GM12878 (cell line): ENCODE data around the gene RTL9. TPM values are rescaled to one million over a fixed set of nuclear protein-coding genes. Genes with fewer than 3 reads are reported as not detected.

Experiments used
- ATAC-seq: fragments of 200-7000 bp; cut with Tn5 transposase; 3 replicates; pipeline ENCODE4 v1.9.1; 2020; ENCODE audit warnings: mild to moderate bottlenecking, moderate library complexity
- BruUV-seq: library from RNA; stranded (reverse); fragments of 400-500 nt; replicated peaks from 2 replicates; lab custom pipeline; 2021; lab: Mats Ljungman, UMichigan
- CTCF ChIA-PET: fragments of 300-600 bp; sonication (Branson Sonifier 250); formaldehyde crosslinking; extraction: SDS; loops from one replicate; lab custom pipeline; 2021; ENCODE audit warnings: inconsistent platforms; lab: Yijun Ruan, JAX
- POLR2A ChIA-PET: fragments of 350-600 bp; formaldehyde crosslinking; extraction: SDS; loops from one replicate; lab custom pipeline; 2021; ENCODE audit warnings: inconsistent platforms; lab: Charles Lee
- RAD21 ChIA-PET: fragments of 300-600 bp; sonication (Branson Sonifier 250); formaldehyde crosslinking; loops from one replicate; lab custom pipeline; 2023; ENCODE audit warnings: antibody characterized with exemption; ENCODE audit not compliant: unreplicated experiment; lab: Charles Lee
- SMC1A ChIA-PET: fragments of 300-600 bp; sonication (Branson Sonifier 250); formaldehyde crosslinking; loops from one replicate; lab custom pipeline; 2023; ENCODE audit not compliant: unreplicated experiment, uncharacterized antibody; lab: Charles Lee
- DNase-seq: peaks from one replicate; pipeline ENCODE4 v3.0.0-alpha.2; 2011; ENCODE audit warnings: low read depth, low spot score
- FAIRE-seq: peaks from 3 replicates; lab custom pipeline; 2011; peaks lifted over from hg19 to GRCh38; lab: Jason Lieb, UNC
- H2AFZ ChIP-seq: 2 replicates; pipeline ENCODE4 v1.6.0; 2011; ENCODE audit warnings: low read depth, low read length, control low read depth; ENCODE audit not compliant: control insufficient read depth
- H3K27ac ChIP-seq: 2 replicates; pipeline ENCODE4 v1.5.1; 2011; ENCODE audit warnings: control low read depth; ENCODE audit not compliant: control insufficient read depth, insufficient read depth
- H3K27me3 ChIP-seq, 2 experiments: replicated peaks in 1 of 2; 2 replicates each; pipeline versions ENCODE4 v1.6.0 to v1.6.1; 2011; ENCODE audit warnings: low read length in 1 of 2; ENCODE audit not compliant: control insufficient read depth in 2 of 2, insufficient read depth in 2 of 2
- H3K36me3 ChIP-seq, 2 experiments: 2 replicates each; pipeline ENCODE4 v1.5.1; 2011; ENCODE audit warnings: low read length in 1 of 2; ENCODE audit not compliant: control insufficient read depth in 2 of 2, insufficient read depth in 2 of 2
- H3K4me1 ChIP-seq: 2 replicates; pipeline ENCODE4 v1.6.1; 2011; ENCODE audit warnings: mild to moderate bottlenecking, low read length, moderate library complexity, mixed read lengths; ENCODE audit not compliant: control insufficient read depth, insufficient read depth
- H3K4me2 ChIP-seq: 2 replicates; pipeline ENCODE4 v1.6.0; 2011; ENCODE audit warnings: control low read depth; ENCODE audit not compliant: control insufficient read depth, insufficient read depth
- H3K4me3 ChIP-seq: fragments of 200-600 bp; sonication (generic); 2 replicates; pipeline ENCODE4 v1.5.1; 2016
- H3K79me2 ChIP-seq: 2 replicates; pipeline ENCODE4 v1.6.0; 2011; ENCODE audit warnings: low read length; ENCODE audit not compliant: control insufficient read depth, insufficient read depth
- H3K9ac ChIP-seq: 2 replicates; pipeline ENCODE4 v1.8.0; 2011; ENCODE audit warnings: low read length, control low read depth, mixed read lengths; ENCODE audit not compliant: control insufficient read depth, insufficient read depth
- H3K9me3 ChIP-seq: replicated peaks from 3 replicates; pipeline ENCODE4 v1.5.1; 2011; ENCODE audit warnings: mild to moderate bottlenecking, low read length; ENCODE audit not compliant: control insufficient read depth, insufficient read depth
- H4K20me1 ChIP-seq: 2 replicates; pipeline ENCODE4 v1.6.0; 2011; ENCODE audit not compliant: control insufficient read depth, insufficient read depth
- BCL11A ChIP-seq: IDR thresholded peaks from 2 replicates; pipeline ENCODE4 v1.6.1; 2011; ENCODE audit warnings: low read depth, low read length
- BHLHE40 ChIP-seq, 2 experiments: fragments of 450-650 bp in 1 of 2; IDR thresholded peaks; 2 replicates each; pipeline ENCODE4 v1.6.1; 2011 to 2017; ENCODE audit warnings: low read depth in 2 of 2, borderline replicate concordance in 1 of 2, improper control_type of control experiment in 1 of 2, low read length in 1 of 2, mild to moderate bottlenecking in 1 of 2
- BMI1 ChIP-seq: fragments of 450-650 bp; IDR thresholded peaks from 2 replicates; pipeline ENCODE4 v1.6.1; 2016; ENCODE audit warnings: mild to moderate bottlenecking, moderate library complexity, borderline replicate concordance
- BRCA1 ChIP-seq: IDR thresholded peaks from 2 replicates; pipeline ENCODE4 v1.6.1; 2011; ENCODE audit warnings: low read depth, low read length, improper control_type of control experiment
- CHD1 ChIP-seq: IDR thresholded peaks from 2 replicates; pipeline ENCODE4 v1.6.1; 2012; ENCODE audit warnings: low read depth, low read length, improper control_type of control experiment
- IRF5 ChIP-seq: fragments of 450-650 bp; IDR thresholded peaks from 2 replicates; pipeline ENCODE4 v1.6.1; 2017; ENCODE audit warnings: borderline replicate concordance
- JUND ChIP-seq: IDR thresholded peaks from 2 replicates; pipeline ENCODE4 v1.6.1; 2012; ENCODE audit warnings: low read depth, mild to moderate bottlenecking, low read length, improper control_type of control experiment, moderate library complexity
- LARP7 ChIP-seq: fragments of 450-650 bp; IDR thresholded peaks from 2 replicates; pipeline ENCODE4 v1.6.1; 2017; ENCODE audit warnings: mild to moderate bottlenecking
- MTA2 ChIP-seq: fragments of 450-650 bp; IDR thresholded peaks from 2 replicates; pipeline ENCODE4 v1.6.1; 2016; ENCODE audit warnings: low read depth, mild to moderate bottlenecking, moderate library complexity
- MTA3 ChIP-seq: IDR thresholded peaks from 2 replicates; pipeline ENCODE4 v1.6.1; 2012; ENCODE audit warnings: low read length, inconsistent platforms, borderline replicate concordance
- SMARCA5 ChIP-seq: fragments of 450-650 bp; IDR thresholded peaks from 2 replicates; pipeline ENCODE4 v1.6.1; 2017; ENCODE audit warnings: mild to moderate bottlenecking
- STAT1 ChIP-seq: fragments of 450-650 bp; conservative IDR thresholded peaks from 2 replicates; pipeline ENCODE4 v1.6.1; 2014; ENCODE audit warnings: antibody characterized with exemption, mild to moderate bottlenecking
- SUZ12 ChIP-seq: fragments of 200-600 bp; sonication (generic); IDR thresholded peaks from one replicate; pipeline ENCODE4 v1.6.1; 2018; ENCODE audit warnings: antibody characterized with exemption, mild to moderate bottlenecking; ENCODE audit not compliant: unreplicated experiment
- ZBTB33 ChIP-seq: fragments of 450-650 bp; IDR thresholded peaks from 2 replicates; pipeline ENCODE4 v1.6.1; 2017; ENCODE audit warnings: mild to moderate bottlenecking
- ZNF592 ChIP-seq: fragments of 450-650 bp; IDR thresholded peaks from 2 replicates; pipeline ENCODE4 v1.6.1; 2017; ENCODE audit warnings: mild to moderate bottlenecking, moderate library complexity
- WGBS: methylation state at CpG from one replicate; pipeline ENCODE4 v1.1.6; 2016; ENCODE audit warnings: low lambda C conversion rate; ENCODE audit not compliant: insufficient replicate concordance, insufficient coverage; ENCODE audit errors: missing lambda C conversion rate; 5-methylcytosine and 5-hydroxymethylcytosine counted together
- in situ Hi-C: fragments of 300-500 bp; cut with MboI; formaldehyde crosslinking; loops from 9 replicates; pipeline ENCODE4 v1.14.3; 2018; ENCODE audit warnings: mixed read lengths
- intact Hi-C: fragments of 100-400 bp; cut with micrococcal nuclease; formaldehyde crosslinking; loops from one replicate; pipeline ENCODE4 v1.14.2; 2022; ENCODE audit not compliant: unreplicated experiment
- polyA plus RNA-seq, 11 experiments: library from polyadenylated mRNA; depleted of rRNA in 4 of 11; unstranded in 6 of 11; stranded (reverse) in 5 of 11; fragments of >200 nt; fragmentation: Nextera tagmentation in 4 of 11; fragmentation: Illumina TruSeq in 1 of 11; extraction: Ambion mirVana in 4 of 11; extraction: Trizol in 1 of 11; gene quantifications; 1 replicate in 1 of 11; 2 replicates in 10 of 11; pipeline versions ENCODE4 v1.2.1 to v1.2.3, GENCODE V29; 2011 to 2016; ENCODE audit warnings: inconsistent platforms in 2 of 11, missing spikeins in 2 of 11, low read depth in 1 of 11
- total RNA-seq, 4 experiments: library from RNA; depleted of rRNA in 3 of 4; stranded (reverse); fragments of >200 nt in 3 of 4; fragmentation: Illumina TruSeq in 1 of 4; extraction: Trizol in 1 of 4; gene quantifications; 2 replicates each; pipeline versions ENCODE4 v1.2.1 to v1.2.3, GENCODE V29; 2013 to 2021
- TF ChIP-seq, protein P1 (sequence below): IDR thresholded peaks from 2 replicates; pipeline ENCODE4 v1.6.1; 2012; ENCODE audit warnings: low read depth, low read length, improper control_type of control experiment
- TF ChIP-seq, protein P2 (sequence below): fragments of 450-650 bp; IDR thresholded peaks from 2 replicates; pipeline ENCODE4 v1.6.1; 2014; ENCODE audit warnings: mild to moderate bottlenecking

Gene RTL9
- total and polyA plus RNA-seq, 10 of the 15 experiments (the other 5 are each of a cell fraction or from before 2014, with no cell fraction given), result 0.05 to 1.2 (median 0.17) TPM

- no TSS peak for BruUV-seq
- RAD21 ChIA-PET, result no interaction called here
- DNase-seq (no peak), ATAC-seq (no peak), FAIRE-seq (no peak)
- CTCF ChIA-PET, result no interaction called here
- Histone ChIP-seq H2AFZ (no peak overlapping the region), H3K4me1 (no peaks in the 10 kb centered on the region), H3K4me3 (no peak overlapping the region), H3K36me3 (no peaks in the 10 kb centered on the region), H3K9ac (no peak overlapping the region), H3K27me3 (no peaks in the 10 kb centered on the region; a peak in 2 of 4 replicates), H3K9me3 (no peaks in the 10 kb centered on the region), H4K20me1 (no peaks in the 10 kb centered on the region), H3K27ac (no peak overlapping the region), H3K4me2 (no peak overlapping the region), H3K79me2 (no peaks in the 10 kb centered on the region)
- intact Hi-C loops (no loop called here), in situ Hi-C loops (no loop called here)
- 43% methylated on average over 1 of the region's 1 CpG for WGBS
- TF ChIP-seq BCL11A (no peak), LARP7 (no peak), SMARCA5 (no peak), SUZ12 (no peak), BHLHE40 (IDR thresholded peaks at IDR 0.05; ENCODE audit: borderline replicate concordance in 1 of 2, low read depth in 2 of 2, low read length in 1 of 2) (no peak), BMI1 (no peak), JUND (no peak), MTA2 (no peak), STAT1 (no peak), CHD1 (no peak), ZBTB33 (no peak), MTA3 (no peak), BRCA1 (no peak), ZNF592 (no peak), IRF5 (no peak)
- TF ChIP-seq, protein P1, sequence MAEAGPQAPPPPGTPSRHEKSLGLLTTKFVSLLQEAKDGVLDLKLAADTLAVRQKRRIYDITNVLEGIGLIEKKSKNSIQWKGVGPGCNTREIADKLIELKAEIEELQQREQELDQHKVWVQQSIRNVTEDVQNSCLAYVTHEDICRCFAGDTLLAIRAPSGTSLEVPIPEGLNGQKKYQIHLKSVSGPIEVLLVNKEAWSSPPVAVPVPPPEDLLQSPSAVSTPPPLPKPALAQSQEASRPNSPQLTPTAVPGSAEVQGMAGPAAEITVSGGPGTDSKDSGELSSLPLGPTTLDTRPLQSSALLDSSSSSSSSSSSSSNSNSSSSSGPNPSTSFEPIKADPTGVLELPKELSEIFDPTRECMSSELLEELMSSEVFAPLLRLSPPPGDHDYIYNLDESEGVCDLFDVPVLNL, result no peak
- TF ChIP-seq, protein P2, sequence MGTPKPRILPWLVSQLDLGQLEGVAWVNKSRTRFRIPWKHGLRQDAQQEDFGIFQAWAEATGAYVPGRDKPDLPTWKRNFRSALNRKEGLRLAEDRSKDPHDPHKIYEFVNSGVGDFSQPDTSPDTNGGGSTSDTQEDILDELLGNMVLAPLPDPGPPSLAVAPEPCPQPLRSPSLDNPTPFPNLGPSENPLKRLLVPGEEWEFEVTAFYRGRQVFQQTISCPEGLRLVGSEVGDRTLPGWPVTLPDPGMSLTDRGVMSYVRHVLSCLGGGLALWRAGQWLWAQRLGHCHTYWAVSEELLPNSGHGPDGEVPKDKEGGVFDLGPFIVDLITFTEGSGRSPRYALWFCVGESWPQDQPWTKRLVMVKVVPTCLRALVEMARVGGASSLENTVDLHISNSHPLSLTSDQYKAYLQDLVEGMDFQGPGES, result no peak
- SMC1A ChIA-PET, result no interaction called here
- POLR2A ChIA-PET, result no interaction called here
Measured at GRCh38 chrX:110363244-110363643, 4.6 kb downstream of the RTL9 start.
